Left ventricle myocardium inferior (tissue), 1 donor: ENCODE measurements around the gene DUOXA1. TPM values are rescaled to one million over a fixed set of nuclear protein-coding genes. Genes with fewer than 3 reads are reported as not detected.
"Not testable (repeated sequence)": the region's sequence is repeated elsewhere in the genome, so short reads cannot be mapped to it uniquely, and the experiment has no call there.

Source experiments
- DNase-seq: peaks from one replicate; pipeline ENCODE4 v3.0.0-alpha.2; 2020
- H3K27ac ChIP-seq: fragments of 200-600 bp; replicated peaks from 2 replicates; pipeline ENCODE4 v1.8.0; 2021
- H3K27me3 ChIP-seq: fragments of 200-600 bp; 2 replicates; pipeline ENCODE4 v1.8.0; 2021; ENCODE audit warnings: low read depth
- H3K36me3 ChIP-seq: fragments of 200-600 bp; 2 replicates; pipeline ENCODE4 v1.8.0; 2021
- H3K4me1 ChIP-seq: fragments of 200-600 bp; 2 replicates; pipeline ENCODE4 v1.8.0; 2021
- H3K4me3 ChIP-seq: fragments of 200-600 bp; 2 replicates; pipeline ENCODE4 v1.8.0; 2021; ENCODE audit warnings: mild to moderate bottlenecking, moderate library complexity
- H3K9me3 ChIP-seq: fragments of 200-600 bp; replicated peaks from 2 replicates; pipeline ENCODE4 v1.8.0; 2021
- intact Hi-C: fragments of 100-400 bp; cut with micrococcal nuclease; formaldehyde crosslinking; loops from one replicate; pipeline ENCODE4 v1.11.0; 2022
- total RNA-seq: library from RNA; stranded (reverse); fragmentation: NEBNext Ultra II Directional; extraction: Animal tissue kit (Norgen Biotek cat#: 25700); gene quantifications from one replicate; pipeline ENCODE4 v1.2.1, GENCODE V29; 2021
- TF ChIP-seq, protein P1 (sequence below): fragments of 200-600 bp; IDR thresholded peaks from 2 replicates; pipeline ENCODE4 v1.8.0; 2021; ENCODE audit warnings: antibody characterized with exemption, mild to moderate bottlenecking, borderline replicate concordance
- donor health status: DM: no; HTN: yes; CAD: no; lungs with severe emphysema.

DUOXA1 gene
- total RNA-seq, 1 donor from 2014 or later, result 0.30 TPM

DNA sequence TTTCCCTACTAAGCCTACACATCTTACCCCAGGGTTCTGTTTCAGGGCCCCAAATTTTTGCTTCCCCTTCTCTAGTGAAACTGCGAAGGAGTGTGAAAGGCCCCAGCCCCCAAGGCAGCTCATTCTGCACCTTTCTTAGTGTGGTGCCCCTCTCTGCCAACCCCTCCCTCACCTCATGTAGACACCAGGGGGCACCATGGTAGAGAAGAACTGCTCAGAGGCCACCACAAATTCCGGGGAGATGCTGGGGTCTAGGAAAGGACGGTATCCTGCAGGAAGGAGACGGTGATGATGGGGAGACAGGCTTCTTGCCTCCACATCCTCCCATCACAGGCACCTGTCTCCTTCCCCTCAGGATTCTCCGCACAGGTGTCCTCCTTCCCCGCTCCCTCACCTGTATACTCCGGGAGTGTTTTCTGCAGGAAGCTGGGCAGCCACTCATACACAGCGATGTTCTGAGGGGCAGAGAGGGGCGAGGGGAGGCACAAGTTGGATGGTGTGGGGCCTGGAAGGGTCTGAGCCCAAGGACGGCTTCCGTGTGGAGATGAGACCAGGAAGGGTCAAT, 19.3 kb downstream of the DUOXA1 start:
- no peak overlapping the region for H3K4me3 ChIP-seq
- H3K4me1 ChIP-seq, result peaks cover 29% of the 10 kb centered on the region
- no peak overlapping the region for H3K27ac ChIP-seq
- peaks cover 94% of the 10 kb centered on the region for H3K27me3 ChIP-seq
- no peaks in the 10 kb centered on the region for H3K9me3 ChIP-seq
- intact Hi-C loops, result no loop called here
- DNase-seq, result no peak
- H3K36me3 ChIP-seq, result no peaks in the 10 kb centered on the region
- TF ChIP-seq, protein P1, sequence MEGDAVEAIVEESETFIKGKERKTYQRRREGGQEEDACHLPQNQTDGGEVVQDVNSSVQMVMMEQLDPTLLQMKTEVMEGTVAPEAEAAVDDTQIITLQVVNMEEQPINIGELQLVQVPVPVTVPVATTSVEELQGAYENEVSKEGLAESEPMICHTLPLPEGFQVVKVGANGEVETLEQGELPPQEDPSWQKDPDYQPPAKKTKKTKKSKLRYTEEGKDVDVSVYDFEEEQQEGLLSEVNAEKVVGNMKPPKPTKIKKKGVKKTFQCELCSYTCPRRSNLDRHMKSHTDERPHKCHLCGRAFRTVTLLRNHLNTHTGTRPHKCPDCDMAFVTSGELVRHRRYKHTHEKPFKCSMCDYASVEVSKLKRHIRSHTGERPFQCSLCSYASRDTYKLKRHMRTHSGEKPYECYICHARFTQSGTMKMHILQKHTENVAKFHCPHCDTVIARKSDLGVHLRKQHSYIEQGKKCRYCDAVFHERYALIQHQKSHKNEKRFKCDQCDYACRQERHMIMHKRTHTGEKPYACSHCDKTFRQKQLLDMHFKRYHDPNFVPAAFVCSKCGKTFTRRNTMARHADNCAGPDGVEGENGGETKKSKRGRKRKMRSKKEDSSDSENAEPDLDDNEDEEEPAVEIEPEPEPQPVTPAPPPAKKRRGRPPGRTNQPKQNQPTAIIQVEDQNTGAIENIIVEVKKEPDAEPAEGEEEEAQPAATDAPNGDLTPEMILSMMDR, result no peak

DNA sequence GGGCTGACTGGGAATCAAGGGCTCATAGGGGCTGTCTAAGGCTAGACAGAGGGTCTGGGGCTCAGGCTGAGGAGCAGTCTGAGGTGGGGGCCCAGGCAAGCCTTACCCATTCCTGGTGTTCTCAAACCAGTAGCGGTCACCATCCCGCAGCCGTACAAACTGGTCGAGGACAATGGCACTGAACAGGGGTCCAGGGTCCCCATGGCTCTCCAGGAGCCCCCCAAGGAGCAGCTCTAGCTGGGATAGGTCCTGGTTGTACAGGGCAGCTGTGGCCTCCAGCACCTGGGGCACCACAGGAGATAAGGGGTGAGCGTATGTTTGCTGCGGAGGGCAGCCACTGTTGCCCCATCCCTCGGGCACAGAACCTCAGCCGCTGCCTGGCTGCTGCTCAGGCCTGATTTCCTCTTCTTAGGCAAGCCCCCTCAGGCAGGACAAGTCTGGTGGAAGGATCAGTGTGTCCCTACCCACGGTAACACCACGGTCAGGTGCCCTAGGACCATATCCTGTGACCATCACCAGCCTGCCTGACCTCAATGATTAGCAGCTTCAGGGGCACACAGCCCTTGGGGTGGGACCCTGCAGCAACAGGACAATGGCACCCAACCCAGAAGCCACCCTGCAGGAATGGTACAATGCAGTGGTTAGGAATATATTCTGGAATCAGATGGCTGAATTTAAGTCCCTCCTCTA, 21.6 kb downstream of the DUOXA1 start:
- no peak overlapping the region for H3K27ac ChIP-seq
- no peak overlapping the region for H3K4me3 ChIP-seq
- intact Hi-C loops, result no loop called here
- peaks cover 13% of the 10 kb centered on the region for H3K4me1 ChIP-seq
- TF ChIP-seq, protein P1, result no peak
- no peaks in the 10 kb centered on the region for H3K9me3 ChIP-seq
- peaks cover 73% of the 10 kb centered on the region for H3K27me3 ChIP-seq
- no peaks in the 10 kb centered on the region for H3K36me3 ChIP-seq
- DNase-seq, result no peak

DNA sequence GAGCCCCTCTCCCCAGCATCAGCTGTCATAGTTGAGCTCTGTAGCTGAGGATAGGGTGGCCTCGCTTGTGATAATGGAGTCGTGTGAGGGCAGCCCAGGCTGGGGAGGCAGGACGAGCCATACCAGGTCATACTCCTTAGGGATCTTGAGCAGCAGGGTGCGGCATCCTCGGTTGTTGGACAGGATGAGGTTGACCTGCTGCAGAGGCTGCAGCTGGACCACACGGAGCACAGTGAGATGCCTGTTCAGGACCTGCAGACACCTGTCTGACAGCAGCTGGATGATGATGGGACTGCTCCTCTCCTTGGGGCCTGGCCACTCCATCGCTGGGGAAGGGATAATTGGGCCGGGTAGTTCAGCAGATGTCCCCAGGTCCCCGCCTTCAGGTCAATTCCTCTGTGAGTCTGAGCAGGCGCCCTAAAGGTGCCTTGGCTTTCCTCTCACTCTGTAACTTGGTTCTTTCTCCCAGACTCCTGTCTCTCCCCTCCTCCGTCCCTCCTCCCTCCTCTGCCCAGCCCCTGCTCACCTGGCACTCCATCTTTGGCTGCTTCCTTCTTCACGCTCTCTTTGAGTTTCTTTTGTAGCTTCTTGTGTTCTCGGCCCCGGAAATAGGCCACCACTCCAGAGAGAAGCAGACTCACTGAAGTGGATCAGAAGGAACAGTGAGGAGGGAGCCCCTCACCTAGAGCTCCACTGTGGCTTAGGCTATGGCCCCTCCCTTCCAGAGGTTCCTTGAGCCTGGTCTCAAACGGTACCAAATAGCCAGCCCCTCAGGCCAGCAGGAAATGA, 23.5 kb downstream of the DUOXA1 start:
- Histone ChIP-seq H3K4me1 (no peaks in the 10 kb centered on the region), H3K27me3 (peaks cover 54% of the 10 kb centered on the region), H3K36me3 (no peaks in the 10 kb centered on the region), H3K4me3 (no peak overlapping the region), H3K27ac (no peak overlapping the region), H3K9me3 (no peaks in the 10 kb centered on the region)
- TF ChIP-seq, protein P1, result no peak
- no peak for DNase-seq
- intact Hi-C loops, result no loop called here

DNA sequence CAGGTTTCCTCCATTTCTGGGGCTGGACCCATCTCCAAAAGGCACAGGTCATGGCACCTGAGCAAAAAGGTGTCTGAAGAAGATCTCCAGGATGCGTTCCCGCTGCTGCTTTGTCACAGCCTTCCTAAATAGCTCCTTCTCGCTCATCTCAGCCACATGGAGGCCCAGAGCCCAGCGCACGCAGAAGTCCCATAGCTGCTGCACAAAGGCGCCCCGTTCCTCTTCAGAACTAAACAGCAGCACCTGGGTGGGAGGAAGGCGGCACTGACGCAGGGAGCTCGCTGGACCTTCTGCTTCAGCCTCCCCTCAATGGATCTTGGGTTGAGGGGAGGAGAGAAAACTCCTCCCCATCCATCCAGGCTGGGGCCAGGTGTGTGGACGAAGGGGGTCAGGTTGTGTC, 24.1 kb downstream of the DUOXA1 start:
- Histone ChIP-seq H3K9me3 (no peaks in the 10 kb centered on the region), H3K4me3 (no peak overlapping the region), H3K4me1 (no peaks in the 10 kb centered on the region), H3K36me3 (no peaks in the 10 kb centered on the region), H3K27me3 (peaks cover 52% of the 10 kb centered on the region), H3K27ac (no peak overlapping the region)
- TF ChIP-seq, protein P1, result no peak
- DNase-seq, result no peak
- intact Hi-C loops, result no loop called here

DNA sequence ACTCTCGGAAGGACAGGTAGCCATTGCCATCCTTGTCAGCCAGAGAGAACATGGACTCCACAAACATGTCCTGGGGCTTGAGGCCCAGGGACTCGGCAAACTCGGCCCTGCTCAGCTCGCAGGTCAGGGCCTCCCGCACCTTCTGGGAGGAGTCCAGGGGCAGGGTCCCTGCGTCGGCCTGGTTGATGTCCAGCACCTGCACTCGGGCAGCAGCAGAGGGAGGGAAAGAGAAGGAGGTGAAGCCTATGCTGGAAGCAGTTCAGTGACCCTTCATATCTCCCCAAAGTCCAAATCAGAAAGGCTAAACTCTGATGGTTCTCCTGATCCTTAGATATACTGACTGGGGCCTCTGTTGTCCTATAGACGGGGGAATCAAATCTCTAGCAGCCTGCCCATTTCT, 25.5 kb downstream of the DUOXA1 start:
- H3K4me3 ChIP-seq, H3K36me3 ChIP-seq, H3K4me1 ChIP-seq, intact Hi-C loops, H3K9me3 ChIP-seq, H3K27ac ChIP-seq, DNase-seq: not testable (repeated sequence)
- peaks cover 37% of the 10 kb centered on the region for H3K27me3 ChIP-seq

DNA sequence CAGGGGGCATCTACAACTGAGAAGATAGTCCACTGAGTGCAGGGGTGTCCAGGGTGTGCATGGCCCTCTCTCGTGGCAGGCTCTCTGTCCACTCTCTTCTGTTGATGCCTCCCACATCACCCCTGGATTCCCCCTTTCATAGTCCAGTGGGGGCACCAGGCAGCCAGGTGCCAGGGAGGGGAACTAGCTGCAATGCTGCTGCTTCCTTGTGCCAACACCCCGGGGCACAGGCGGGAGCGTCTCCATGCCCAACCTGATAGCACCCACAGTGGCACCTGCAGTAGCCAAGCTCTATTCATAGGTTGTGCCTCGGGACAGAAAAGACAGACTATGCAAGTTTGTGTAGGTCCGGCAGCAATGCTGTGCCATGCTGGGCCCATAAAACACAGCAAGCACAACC, 27.5 kb downstream of the DUOXA1 start:
- no peaks in the 10 kb centered on the region for H3K36me3 ChIP-seq
- no peak overlapping the region for H3K27ac ChIP-seq
- no peak overlapping the region for H3K4me3 ChIP-seq
- no peaks in the 10 kb centered on the region for H3K9me3 ChIP-seq
- TF ChIP-seq, protein P1, result no peak
- no peaks in the 10 kb centered on the region for H3K4me1 ChIP-seq
- H3K27me3 ChIP-seq, result peaks cover 20% of the 10 kb centered on the region
- intact Hi-C loops, result no loop called here
- DNase-seq, result no peak
